ENCODE results near the gene BST1.
A peak's percentile ranks its signal among the peaks of the same experiment; 100 is the strongest.

Gene BST1

GRCh38 chr4:15702941-15703403, at the start of gene BST1:
BST1 (plus strand) TSS chr4:15703065; CDS start chr4:15703145, 80 bp downstream.
- no peak within 1 kb of the TSS for H3K27ac ChIP-seq
- no peak for TF ChIP-seq CTCF (conservative IDR thresholded peaks at IDR 0.05)
- TF ChIP-seq ZFX (IDR thresholded peaks at IDR 0.05), result no peak

- H3K27ac ChIP-seq, result no peak overlapping the region
- TF ChIP-seq ZFX (IDR thresholded peaks at IDR 0.05) (no peak), CTCF (conservative IDR thresholded peaks at IDR 0.05) (no peak)
Observed at GRCh38 chr4:15653420-15653819, 49.4 kb upstream of the BST1 start.

GRCh38 chr4:15653864-15654592, 48.8 kb upstream of the BST1 start:
- no peak for TF ChIP-seq ZFX (IDR thresholded peaks at IDR 0.05)
- TF ChIP-seq CTCF (conservative IDR thresholded peaks at IDR 0.05), result no peak
- H3K27ac ChIP-seq, result peak overlapping the region; percentile 89

- H3K27ac ChIP-seq, result peak overlapping the region; percentile 89
- TF ChIP-seq CTCF (conservative IDR thresholded peaks at IDR 0.05), result no peak
- TF ChIP-seq ZFX (IDR thresholded peaks at IDR 0.05), result peak; percentile 98
Observed at GRCh38 chr4:15654593-15655222, 48.2 kb upstream of the BST1 start.

- TF ChIP-seq ZFX (IDR thresholded peaks at IDR 0.05), result peak; percentile 55
- no peak for TF ChIP-seq CTCF (conservative IDR thresholded peaks at IDR 0.05)
- H3K27ac ChIP-seq, result peak within 1 kb of the TSS; percentile 89
Observed at GRCh38 chr4:15655223-15656037, 47.4 kb upstream of the BST1 start, which contains the start of gene FBXL5. FBXL5 (minus strand) TSS chr4:15655357; CDS start chr4:15655287, 70 bp downstream.

GRCh38 chr4:15656038-15656470, 46.8 kb upstream of the BST1 start:
- TF ChIP-seq ZFX (IDR thresholded peaks at IDR 0.05), result no peak
- TF ChIP-seq CTCF (conservative IDR thresholded peaks at IDR 0.05), result no peak
- H3K27ac ChIP-seq, result peak overlapping the region; percentile 89

Measured in C4-2B (cell line).